CD8-positive, alpha-beta memory T cell (primary cell): ENCODE results near the gene ARHGAP26. TPM values are rescaled to one million over a fixed set of nuclear protein-coding genes. Genes with fewer than 3 reads are reported as not detected.
"Not testable (repeated sequence)": the region's sequence is repeated elsewhere in the genome, so short reads cannot be mapped to it uniquely, and the experiment has no call there.

Experiments
- CTCF ChIA-PET: fragments of 350-600 bp; sonication (Branson Sonifier 250); formaldehyde crosslinking; loops from one replicate; lab custom pipeline; 2021; ENCODE audit warnings: antibody characterized with exemption; lab: Charles Lee
- POLR2A ChIA-PET: fragments of 350-600 bp; sonication (Branson Sonifier 250); formaldehyde crosslinking; loops from one replicate; lab custom pipeline; 2021; ENCODE audit warnings: antibody characterized with exemption; lab: Charles Lee
- DNase-seq, 5 donors: peaks; one replicate each; pipeline versions ENCODE4 v3.0.0 to v3.0.0-alpha.2; 2020 to 2022; ENCODE audit warnings: mixed read lengths in 1 of 5
- H3K27ac ChIP-seq: one replicate; pipeline ENCODE4 v1.7.0; 2013; ENCODE audit warnings: low read depth, mild to moderate bottlenecking, low read length, moderate library complexity
- H3K27me3 ChIP-seq: 2 replicates; pipeline ENCODE4 v1.7.0; 2013; ENCODE audit warnings: low read length, mild to moderate bottlenecking; ENCODE audit not compliant: insufficient read depth, poor library complexity, severe bottlenecking
- H3K36me3 ChIP-seq: 2 replicates; pipeline ENCODE4 v1.7.0; 2013; ENCODE audit warnings: mild to moderate bottlenecking, low read length, moderate library complexity; ENCODE audit not compliant: insufficient read depth
- H3K4me1 ChIP-seq: 2 replicates; pipeline ENCODE4 v1.7.0; 2013; ENCODE audit warnings: mild to moderate bottlenecking, low read length, moderate library complexity; ENCODE audit not compliant: insufficient read depth
- H3K4me3 ChIP-seq: 2 replicates; pipeline ENCODE4 v1.7.0; 2013; ENCODE audit warnings: mild to moderate bottlenecking, low read length
- H3K9me3 ChIP-seq: 2 replicates; pipeline ENCODE4 v1.7.0; 2013; ENCODE audit warnings: mild to moderate bottlenecking, low read length
- H3K27ac Mint-ChIP-seq, 8 donors: one replicate each; pipeline ENCODE4 v1.8.0; 2020 to 2021; ENCODE audit warnings: mixed read lengths in 8 of 8, mild to moderate bottlenecking in 6 of 8, inconsistent platforms in 3 of 8, moderate library complexity in 3 of 8
- H3K27me3 Mint-ChIP-seq, 2 donors: one replicate each; pipeline ENCODE4 v1.8.0; 2020 to 2021; ENCODE audit warnings: mixed read lengths in 2 of 2, mild to moderate bottlenecking in 1 of 2, moderate library complexity in 1 of 2
- H3K36me3 Mint-ChIP-seq, 3 donors: one replicate each; pipeline ENCODE4 v1.8.0; 2020 to 2021; ENCODE audit warnings: mixed read lengths in 3 of 3, inconsistent platforms in 1 of 3, mild to moderate bottlenecking in 1 of 3
- H3K4me1 Mint-ChIP-seq, 3 donors: one replicate each; pipeline ENCODE4 v1.8.0; 2020 to 2021; ENCODE audit warnings: mixed read lengths in 3 of 3, inconsistent platforms in 1 of 3, mild to moderate bottlenecking in 1 of 3
- H3K4me3 Mint-ChIP-seq, 7 donors: one replicate each; pipeline ENCODE4 v1.8.0; 2020 to 2021; ENCODE audit warnings: mixed read lengths in 7 of 7, mild to moderate bottlenecking in 6 of 7, moderate library complexity in 4 of 7, inconsistent platforms in 2 of 7
- H3K9me3 Mint-ChIP-seq, 5 donors: one replicate each; pipeline ENCODE4 v1.8.0; 2020 to 2022; ENCODE audit warnings: mixed read lengths in 5 of 5, mild to moderate bottlenecking in 3 of 5, moderate library complexity in 2 of 5, inconsistent platforms in 1 of 5
- polyA plus RNA-seq: library from polyadenylated mRNA; unstranded; fragments of 300-500 nt; fragmentation: Illumina TruSeq; gene quantifications from one replicate; pipeline ENCODE4 v1.2.3, GENCODE V29; 2021
- total RNA-seq, 2 experiments: library from RNA; stranded (reverse); gene quantifications; one replicate each; pipeline ENCODE4 v1.2.3, GENCODE V29; 2021

The ARHGAP26 gene
- total and polyA plus RNA-seq, 3 experiments from 2014 or later = 16.7 to 37.1 (median 19.7) TPM

DNA sequence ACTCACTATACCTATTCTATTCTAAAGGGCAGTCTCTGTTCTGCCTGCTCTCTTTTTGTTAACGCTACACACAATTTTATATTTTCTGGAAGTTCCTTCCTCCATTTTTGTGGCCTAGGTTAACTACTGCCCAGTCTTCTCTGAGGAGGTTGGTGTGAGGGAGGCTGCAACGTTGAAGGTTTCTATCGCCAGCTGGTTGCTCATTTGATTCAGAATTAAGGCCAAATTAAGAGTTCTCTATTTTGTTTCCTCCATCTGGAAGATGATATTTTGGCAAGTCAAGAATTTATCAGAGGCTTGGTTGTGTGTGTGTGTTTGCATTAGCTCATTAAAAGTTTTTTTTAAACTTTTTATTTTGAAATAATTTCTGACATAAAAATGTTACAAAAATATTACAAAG lies 175.1 kb downstream of the ARHGAP26 start:
- H3K27ac ChIP-seq = no peak overlapping the region
- Mint-ChIP-seq H3K4me3 (peak overlapping the region in 1 of 7 donors; percentile 5), H3K9me3 (no peaks in the 10 kb centered on the region), H3K27ac (peak overlapping the region in 2 of 8 donors; percentile 1 to 81), H3K27me3 (no peaks in the 10 kb centered on the region), H3K36me3 (peaks cover 5 to 14% (median 7%) of the 10 kb centered on the region in 3 donors), H3K4me1 (peaks cover 65 to 75% (median 75%) of the 10 kb centered on the region in 3 donors)
- POLR2A ChIA-PET = no interaction called here
- H3K4me1 ChIP-seq = peaks cover 9% of the 10 kb centered on the region
- H3K27me3 ChIP-seq = no peaks in the 10 kb centered on the region
- DNase-seq = no peak
- CTCF ChIA-PET = no interaction called here
- H3K36me3 ChIP-seq = no peaks in the 10 kb centered on the region
- H3K9me3 ChIP-seq = no peaks in the 10 kb centered on the region
- no peak overlapping the region for H3K4me3 ChIP-seq

GRCh38 chr5:142945845-142946244 lies 175.7 kb downstream of the ARHGAP26 start:
- Histone ChIP-seq H3K4me3 (no peak overlapping the region), H3K36me3 (no peaks in the 10 kb centered on the region), H3K9me3 (no peaks in the 10 kb centered on the region), H3K27me3 (no peaks in the 10 kb centered on the region), H3K27ac (no peak overlapping the region), H3K4me1 (peaks cover 9% of the 10 kb centered on the region)
- DNase-seq = no peak
- Mint-ChIP-seq H3K36me3 (peaks cover 3 to 14% (median 4%) of the 10 kb centered on the region in 3 donors), H3K4me3 (peak overlapping the region in 1 of 7 donors; percentile 23), H3K4me1 (peaks cover 68 to 79% (median 77%) of the 10 kb centered on the region in 3 donors), H3K9me3 (no peaks in the 10 kb centered on the region), H3K27ac (peak overlapping the region in 6 of 8 donors; percentile 31 to 80 (median 62)), H3K27me3 (no peaks in the 10 kb centered on the region)
- ChIA-PET CTCF (no interaction called here), POLR2A (no interaction called here)

DNA sequence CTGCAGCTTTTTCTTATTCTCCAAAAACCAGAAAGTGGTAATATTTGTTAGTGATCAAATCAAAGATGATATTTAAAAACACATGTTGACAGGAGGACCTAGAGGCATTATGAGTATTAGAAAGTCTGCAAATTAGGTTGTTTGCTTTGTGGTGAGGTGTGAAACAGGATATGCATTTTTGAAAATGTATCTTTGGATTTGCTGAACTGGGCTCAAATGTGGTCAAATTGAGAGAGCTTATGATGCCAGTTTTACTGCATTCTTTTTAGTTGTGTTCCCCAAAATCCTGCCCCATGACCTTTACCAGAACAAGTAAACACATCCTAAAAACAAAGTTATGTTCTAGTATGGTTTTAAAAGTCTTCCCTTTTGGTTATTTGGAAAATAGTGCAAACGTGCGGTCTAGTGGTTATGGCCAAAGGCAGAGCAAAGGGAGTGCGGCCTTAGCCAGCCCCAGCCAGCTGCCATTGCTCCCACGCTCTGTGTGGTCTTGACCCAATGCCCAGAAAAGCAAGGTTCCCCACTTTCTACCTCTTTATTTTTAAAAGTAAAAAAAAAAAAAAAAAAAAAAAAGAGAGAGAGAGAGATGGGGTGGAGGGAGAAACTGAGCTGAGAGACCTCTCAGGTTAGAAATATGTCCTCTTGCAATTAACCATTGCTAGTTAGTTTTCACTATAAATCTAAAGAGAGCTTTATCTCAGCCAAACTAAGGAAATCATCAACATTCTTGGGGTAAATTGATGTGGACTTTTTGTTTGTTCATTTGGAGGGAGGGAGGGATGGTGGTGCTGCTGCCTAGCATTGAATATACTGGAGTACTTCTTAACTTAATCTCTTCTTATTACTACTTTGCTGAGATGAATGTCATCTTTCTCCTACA lies 176.6 kb downstream of the ARHGAP26 start:
- Mint-ChIP-seq H3K9me3 (no peaks in the 10 kb centered on the region), H3K4me1 (peaks cover 62 to 80% (median 77%) of the 10 kb centered on the region in 3 donors), H3K27me3 (no peaks in the 10 kb centered on the region), H3K27ac (peak overlapping the region in 7 of 8 donors; percentile 32 to 80 (median 60)), H3K36me3 (peaks cover 3 to 9% (median 4%) of the 10 kb centered on the region in 3 donors), H3K4me3 (peak overlapping the region in 3 of 7 donors; percentile 23 to 28 (median 25))
- no peak for DNase-seq
- Histone ChIP-seq H3K4me3 (no peak overlapping the region), H3K36me3 (no peaks in the 10 kb centered on the region), H3K27me3 (no peaks in the 10 kb centered on the region), H3K4me1 (peaks cover 9% of the 10 kb centered on the region), H3K9me3 (no peaks in the 10 kb centered on the region), H3K27ac (no peak overlapping the region)
- ChIA-PET CTCF (no interaction called here), POLR2A (interaction anchor here (0.7 to 1.0 kb wide), 2 partner anchors 13 to 56 kb away, joined by 4 to 7 read pairs; no protein-coding TSS in a partner anchor)

GRCh38 chr5:142947427-142947709 lies 177.2 kb downstream of the ARHGAP26 start:
- Histone ChIP-seq H3K9me3 (no peaks in the 10 kb centered on the region), H3K4me3 (no peak overlapping the region), H3K4me1 (peaks cover 9% of the 10 kb centered on the region), H3K27ac (no peak overlapping the region), H3K36me3 (no peaks in the 10 kb centered on the region), H3K27me3 (no peaks in the 10 kb centered on the region)
- no peaks in the 10 kb centered on the region for H3K27me3 Mint-ChIP-seq
- CTCF ChIA-PET = no interaction called here
- H3K4me3 Mint-ChIP-seq = no peak overlapping the region
- H3K9me3 Mint-ChIP-seq = no peaks in the 10 kb centered on the region
- H3K4me1 Mint-ChIP-seq = peaks cover 66 to 80% (median 78%) of the 10 kb centered on the region in 3 donors
- H3K27ac Mint-ChIP-seq = peak overlapping the region in 4 of 8 donors; percentile 3 to 69 (median 30)
- peaks cover 4 to 10% (median 6%) of the 10 kb centered on the region in 3 donors for H3K36me3 Mint-ChIP-seq
- POLR2A ChIA-PET = interaction anchor here (0.7 kb wide), 1 partner anchor 14 kb away, joined by 7 read pairs; no protein-coding TSS in a partner anchor
- DNase-seq = no peak

DNA sequence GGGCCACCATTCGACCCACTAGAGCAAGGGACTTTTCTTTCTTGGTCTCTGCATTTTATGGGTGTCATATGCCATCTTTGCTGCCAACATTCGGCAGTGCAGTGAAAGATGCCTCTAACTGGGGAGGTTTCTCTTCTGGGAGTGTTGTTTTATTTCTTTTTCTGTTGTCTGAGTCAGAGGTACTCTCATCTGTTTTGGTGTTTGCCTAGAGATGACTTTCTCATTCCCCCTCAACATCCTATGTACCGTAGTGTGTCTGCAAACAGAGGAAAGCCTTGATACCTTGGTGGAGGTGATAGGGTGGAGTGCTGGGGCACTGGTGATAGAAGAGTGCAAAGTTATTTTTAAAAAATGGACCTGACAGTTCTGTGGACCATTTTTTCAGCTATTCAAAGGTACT lies 182.1 kb downstream of the ARHGAP26 start:
- ChIA-PET CTCF (interaction anchor here (1.2 kb wide), 1 partner anchor 30 kb away, joined by 3 read pairs; no protein-coding TSS in a partner anchor), POLR2A (no interaction called here)
- peak overlapping the region in 7 of 8 donors; percentile 1 to 83 (median 24) for H3K27ac Mint-ChIP-seq

DNA sequence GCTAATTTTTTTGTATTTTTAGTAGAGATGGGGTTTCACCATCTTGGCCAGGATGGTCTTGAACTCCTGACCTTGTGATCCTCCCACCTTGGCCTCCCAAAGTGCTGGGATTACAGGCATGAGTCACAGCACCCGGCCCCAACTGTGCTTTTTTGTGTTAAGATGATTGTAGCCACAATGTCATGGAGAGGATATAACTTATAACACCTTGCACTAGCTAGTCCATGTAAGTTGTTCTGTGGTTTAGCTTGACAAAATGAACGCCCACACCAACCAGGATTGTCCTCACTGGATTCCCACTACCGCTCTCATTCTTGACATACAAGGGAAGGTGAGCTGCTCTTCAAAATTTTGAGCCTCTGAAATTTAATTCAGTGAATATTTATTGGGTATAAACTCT lies 182.7 kb downstream of the ARHGAP26 start:
- DNase-seq, POLR2A ChIA-PET, H3K4me3 ChIP-seq, H3K9me3 ChIP-seq, H3K4me3 Mint-ChIP-seq, H3K9me3 Mint-ChIP-seq, H3K27ac ChIP-seq, H3K4me1 ChIP-seq, H3K36me3 ChIP-seq, H3K27me3 Mint-ChIP-seq, H3K27me3 ChIP-seq: not testable (repeated sequence)
- CTCF ChIA-PET = interaction anchor here (1.2 kb wide), 1 partner anchor 31 kb away, joined by 3 read pairs; no protein-coding TSS in a partner anchor
- peaks cover 48 to 60% (median 58%) of the 10 kb centered on the region in 3 donors for H3K4me1 Mint-ChIP-seq
- peaks cover 7 to 15% (median 10%) of the 10 kb centered on the region in 3 donors for H3K36me3 Mint-ChIP-seq
- peak overlapping the region in 4 of 8 donors; percentile 43 to 86 (median 78) for H3K27ac Mint-ChIP-seq

More for the DNA sequence above, 182.1 kb downstream of the ARHGAP26 start:
- Mint-ChIP-seq H3K4me1 (peaks cover 48 to 57% (median 55%) of the 10 kb centered on the region in 3 donors), H3K36me3 (peaks cover 7 to 15% (median 10%) of the 10 kb centered on the region in 3 donors), H3K4me3 (peak overlapping the region in 1 of 7 donors; percentile 7), H3K9me3 (no peaks in the 10 kb centered on the region), H3K27me3 (peaks cover 0 to 1% of the 10 kb centered on the region in 2 donors)
- no peak overlapping the region for H3K4me3 ChIP-seq
- H3K4me1 ChIP-seq = no peaks in the 10 kb centered on the region
- no peak for DNase-seq
- H3K9me3 ChIP-seq = no peaks in the 10 kb centered on the region
- no peaks in the 10 kb centered on the region for H3K27me3 ChIP-seq
- H3K27ac ChIP-seq = no peak overlapping the region
- no peaks in the 10 kb centered on the region for H3K36me3 ChIP-seq

- peaks cover 0 to 1% of the 10 kb centered on the region in 2 donors for H3K27me3 Mint-ChIP-seq
- CTCF ChIA-PET = interaction anchor here (1.2 kb wide), 1 partner anchor 242 kb away, joined by 3 read pairs; no protein-coding TSS in a partner anchor
- H3K36me3 Mint-ChIP-seq = peaks cover 7 to 15% (median 10%) of the 10 kb centered on the region in 3 donors
Measured at GRCh38 chr5:142954455-142954854, 184.3 kb downstream of the ARHGAP26 start.

GRCh38 chr5:142955628-142956027 lies 185.5 kb downstream of the ARHGAP26 start:
- Histone ChIP-seq H3K9me3 (no peaks in the 10 kb centered on the region), H3K27ac (no peak overlapping the region), H3K4me3 (no peak overlapping the region), H3K4me1 (peaks cover 7% of the 10 kb centered on the region), H3K36me3 (no peaks in the 10 kb centered on the region), H3K27me3 (no peaks in the 10 kb centered on the region)
- no peak for DNase-seq
- Mint-ChIP-seq H3K4me1 (peaks cover 52 to 69% (median 67%) of the 10 kb centered on the region in 3 donors), H3K36me3 (peaks cover 6 to 11% (median 7%) of the 10 kb centered on the region in 3 donors), H3K4me3 (no peak overlapping the region), H3K27me3 (peaks cover 0 to 1% of the 10 kb centered on the region in 2 donors), H3K9me3 (no peaks in the 10 kb centered on the region), H3K27ac (peak overlapping the region in 1 of 8 donors; percentile 60)
- POLR2A ChIA-PET = no interaction called here
- CTCF ChIA-PET = interaction anchor here (1.2 kb wide), 1 partner anchor 243 kb away, joined by 3 read pairs; no protein-coding TSS in a partner anchor

More at GRCh38 chr5:142954455-142954854, 184.3 kb downstream of the ARHGAP26 start:
- no peaks in the 10 kb centered on the region for H3K9me3 Mint-ChIP-seq
- peaks cover 57 to 71% (median 67%) of the 10 kb centered on the region in 3 donors for H3K4me1 Mint-ChIP-seq
- no peak for DNase-seq
- Histone ChIP-seq H3K27me3 (no peaks in the 10 kb centered on the region), H3K36me3 (no peaks in the 10 kb centered on the region), H3K9me3 (no peaks in the 10 kb centered on the region), H3K27ac (no peak overlapping the region), H3K4me3 (no peak overlapping the region), H3K4me1 (peaks cover 6% of the 10 kb centered on the region)
- H3K4me3 Mint-ChIP-seq = no peak overlapping the region
- peak overlapping the region in 3 of 8 donors; percentile 32 to 48 (median 38) for H3K27ac Mint-ChIP-seq
- POLR2A ChIA-PET = no interaction called here
